ENCODE data around the gene SORBS1. TPM values are rescaled to one million over a fixed set of nuclear protein-coding genes. Genes with fewer than 3 reads are reported as not detected.

Gene SORBS1
- total and polyA plus RNA-seq, 9 of the 15 experiments (the other 6 are each of a cell fraction or from before 2014, with no cell fraction given), result 2.0 to 13.3 (median 6.5) TPM

GRCh38 chr10:95602382-95602781 is 41.2 kb upstream of the SORBS1 start:
- no peaks in the 10 kb centered on the region for H3K79me2 ChIP-seq (ENCODE audit: control insufficient read depth, insufficient read depth, low read length)
- no peak overlapping the region for H3K4me2 ChIP-seq (ENCODE audit: insufficient read depth, low read length)
- in situ Hi-C loops (cut with MboI), result loop anchor here (5.0 to 25.0 kb wide), 4 partner anchors 170 to 990 kb away; no protein-coding TSS in a partner anchor
- ATAC-seq, result no peak
- no peaks in the 10 kb centered on the region for H3K9me1 ChIP-seq (ENCODE audit: control insufficient read depth, insufficient read depth, low read length)
- ChIA-PET POLR2A (interaction anchor here (2.6 kb wide), 1 partner anchor 228 kb away, joined by 10 read pairs; no protein-coding TSS in a partner anchor), CTCF (ENCODE audit: low intra/inter-chr PET ratio) (interaction anchor here (1.0 to 6.6 kb wide), 4 partner anchors 59 to 469 kb away, joined by 3 to 62 read pairs (median 20); no protein-coding TSS in a partner anchor)
- H2AFZ ChIP-seq (ENCODE audit: low read depth, low read length), result no peak overlapping the region
- no peak for DNase-seq (ENCODE audit: extremely low read depth in 1 of 4, low spot score in 3 of 4)
- no peaks in the 10 kb centered on the region for H3K27me3 ChIP-seq (ENCODE audit: control insufficient read depth in 2 of 2, insufficient read depth in 2 of 2, low read length in 2 of 2)
- intact Hi-C loops (cut with micrococcal nuclease), result no loop called here
- no peak for FAIRE-seq
- no TSS peak for BruUV-seq (replicated peaks)
- H3K4me3 ChIP-seq, result no peak overlapping the region
- no peaks in the 10 kb centered on the region for H4K20me1 ChIP-seq (replicated peaks; ENCODE audit: control insufficient read depth, insufficient read depth, low read length)
- H3K27ac ChIP-seq (ENCODE audit: extremely low read depth, low read depth, low read length), result no peak overlapping the region
- TF ChIP-seq HDAC3 (IDR thresholded peaks at IDR 0.05; ENCODE audit: borderline replicate concordance, partially characterized antibody), result no peak
- no peak for TF ChIP-seq ARID2 (IDR thresholded peaks at IDR 0.05)
- TF ChIP-seq SRSF7 (optimal IDR thresholded peaks at IDR 0.05; ENCODE audit: low read depth, low read length), result no peak
- TF ChIP-seq CREB3 (tag; conservative IDR thresholded peaks at IDR 0.05; ENCODE audit: low read depth), result no peak
- TF ChIP-seq CAMTA2 (CRISPR knock-in tag; conservative IDR thresholded peaks at IDR 0.05), result no peak
- no peak for TF ChIP-seq ZNF79 (CRISPR knock-in tag; IDR thresholded peaks at IDR 0.05; ENCODE audit: low read depth)
- no peak for TF ChIP-seq ETS2 (tag; IDR thresholded peaks at IDR 0.05; ENCODE audit: borderline replicate concordance, poor library complexity, severe bottlenecking)
- no peak for TF ChIP-seq PPARD (CRISPR knock-in tag; IDR thresholded peaks at IDR 0.05)
- no peak for TF ChIP-seq BRD9 (IDR thresholded peaks at IDR 0.05; ENCODE audit: low read depth, partially characterized antibody)
- TF ChIP-seq BACH1 (tag; IDR thresholded peaks at IDR 0.05), result no peak
- no peak for TF ChIP-seq RBM14 (IDR thresholded peaks at IDR 0.05; ENCODE audit: borderline replicate concordance, insufficient read depth, low read depth, low read length)
- no peak for TF ChIP-seq BCL6 (CRISPR knock-in tag; IDR thresholded peaks at IDR 0.05)
- no peaks in the 10 kb centered on the region for H3K4me1 ChIP-seq (replicated peaks in 1 of 2; ENCODE audit: control insufficient read depth in 2 of 2, insufficient read depth in 2 of 2, low read length in 2 of 2)
- H3K36me3 ChIP-seq (ENCODE audit: control insufficient read depth, insufficient read depth, low read length), result peaks cover 21% of the 10 kb centered on the region; the same call in 1 of the 3 replicates
- 31% methylated on average over 6 of the region's 6 CpGs for WGBS (ENCODE audit: insufficient coverage, low coverage, missing lambda C conversion rate)
- H3K9me3 ChIP-seq (replicated peaks; ENCODE audit: control insufficient read depth, insufficient read depth, low read depth, low read length), result no peaks in the 10 kb centered on the region
- no peak overlapping the region for H3K9ac ChIP-seq (ENCODE audit: insufficient read depth in 1 of 2, low read depth in 2 of 2, low read length in 2 of 2)
